HL-60 (cell line): ENCODE data around the gene NKX6-1.

ENCODE experiments used
- DNase-seq, 2 experiments: peaks; one replicate each; pipeline ENCODE4 v3.0.0-alpha.2; 2010 to 2020; ENCODE audit warnings: low read depth in 1 of 2, low spot score in 1 of 2
- H3K27ac ChIP-seq: fragments of 250-450 bp; sonication (Bioruptor Pico); replicated peaks from 2 replicates; pipeline ENCODE4 v1.5.1; 2020; ENCODE audit warnings: mild to moderate bottlenecking, moderate library complexity
- H3K27me3 ChIP-seq: fragments of 250-450 bp; sonication (Bioruptor Pico); 2 replicates; pipeline ENCODE4 v1.5.1; 2021; ENCODE audit warnings: mild to moderate bottlenecking, moderate library complexity; ENCODE audit not compliant: insufficient read depth, poor library complexity, severe bottlenecking
- H3K4me3 ChIP-seq: replicated peaks from 2 replicates; pipeline ENCODE4 v1.5.1; 2011; ENCODE audit warnings: mild to moderate bottlenecking, control low read depth, low read length; ENCODE audit not compliant: insufficient read depth
- CTCF ChIP-seq: IDR thresholded peaks from one replicate; pipeline ENCODE4 v1.5.1; 2011; ENCODE audit warnings: low read length, control low read depth, inconsistent platforms; ENCODE audit not compliant: insufficient read depth
- GABPA ChIP-seq: IDR thresholded peaks from 2 replicates; pipeline ENCODE4 v1.6.1; 2012; ENCODE audit warnings: low read depth
- POLR2AphosphoS5 ChIP-seq: IDR thresholded peaks from 2 replicates; pipeline ENCODE4 v1.6.1; 2012; ENCODE audit warnings: low read depth
- REST ChIP-seq: IDR thresholded peaks from 2 replicates; pipeline ENCODE4 v1.6.1; 2012; ENCODE audit warnings: low read depth; ENCODE audit not compliant: insufficient replicate concordance
- SPI1 ChIP-seq: IDR thresholded peaks from 2 replicates; pipeline ENCODE4 v1.6.1; 2012; ENCODE audit warnings: low read depth, mild to moderate bottlenecking, borderline replicate concordance

The NKX6-1 gene

DNA sequence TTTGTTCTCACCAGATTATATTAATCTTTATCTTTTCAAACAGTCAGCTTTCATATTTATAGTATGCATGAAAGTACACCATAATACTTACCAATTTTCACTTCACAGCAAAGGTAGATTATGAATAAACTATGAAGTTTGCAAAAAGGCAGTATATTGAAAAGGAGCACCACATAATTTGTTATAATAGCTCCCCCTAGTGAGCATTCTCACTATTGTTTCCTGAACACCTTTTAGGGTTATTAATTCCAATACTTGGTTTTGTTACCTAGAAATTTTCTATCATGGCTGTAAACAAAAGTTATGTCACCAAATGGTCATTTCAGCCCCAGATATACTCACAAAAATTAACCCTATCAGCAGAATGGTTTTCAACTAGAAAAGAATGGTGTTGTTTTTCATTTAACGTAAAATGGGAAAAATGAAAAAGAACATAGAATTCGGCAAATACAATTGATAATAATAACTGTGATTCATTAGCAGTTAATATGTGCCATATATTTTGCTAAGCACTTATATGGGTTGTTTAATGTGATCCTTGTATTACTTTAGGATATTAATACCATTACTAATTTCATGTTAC lies 30.2 kb upstream of the NKX6-1 start:
- Histone ChIP-seq H3K27me3 (no peaks in the 10 kb centered on the region), H3K27ac (no peak overlapping the region), H3K4me3 (no peak overlapping the region)
- peak; percentile 47 for TF ChIP-seq CTCF
- no peak for TF ChIP-seq REST
- DNase-seq: no peak

DNA sequence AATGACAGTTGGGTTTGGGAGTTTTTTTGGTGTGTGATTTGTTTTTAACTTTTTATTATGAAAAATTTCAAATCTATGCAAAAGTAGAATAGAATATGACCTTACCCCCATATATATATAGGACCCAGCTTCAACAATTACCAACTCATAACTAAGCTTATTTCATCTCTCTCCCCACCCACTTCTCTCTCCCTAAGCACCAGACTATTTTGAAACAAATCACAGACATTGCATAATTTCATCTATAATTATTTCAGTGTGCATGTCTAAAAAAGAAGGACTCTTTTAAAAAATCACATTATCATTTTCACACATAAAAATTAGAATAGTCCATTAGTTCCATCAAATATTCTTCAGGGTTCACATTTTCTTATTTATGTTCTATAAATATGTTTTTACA lies 28.3 kb upstream of the NKX6-1 start:
- Histone ChIP-seq H3K27ac (no peak overlapping the region), H3K27me3 (no peaks in the 10 kb centered on the region), H3K4me3 (no peak overlapping the region)
- DNase-seq: peak in 1 of 2 experiments; percentile 13
- TF ChIP-seq CTCF (no peak), SPI1 (no peak), GABPA (no peak), REST (no peak), POLR2AphosphoS5 (no peak)

- Histone ChIP-seq H3K27me3 (peaks cover 9% of the 10 kb centered on the region), H3K27ac (no peak overlapping the region), H3K4me3 (no peak overlapping the region)
- DNase-seq: no peak
- TF ChIP-seq REST (no peak), GABPA (no peak), SPI1 (no peak), CTCF (no peak), POLR2AphosphoS5 (no peak)
Observed at GRCh38 chr4:84515075-84515474, 16.0 kb upstream of the NKX6-1 start.
